Measurements from ENCODE around the gene ACVR1.

DNA sequence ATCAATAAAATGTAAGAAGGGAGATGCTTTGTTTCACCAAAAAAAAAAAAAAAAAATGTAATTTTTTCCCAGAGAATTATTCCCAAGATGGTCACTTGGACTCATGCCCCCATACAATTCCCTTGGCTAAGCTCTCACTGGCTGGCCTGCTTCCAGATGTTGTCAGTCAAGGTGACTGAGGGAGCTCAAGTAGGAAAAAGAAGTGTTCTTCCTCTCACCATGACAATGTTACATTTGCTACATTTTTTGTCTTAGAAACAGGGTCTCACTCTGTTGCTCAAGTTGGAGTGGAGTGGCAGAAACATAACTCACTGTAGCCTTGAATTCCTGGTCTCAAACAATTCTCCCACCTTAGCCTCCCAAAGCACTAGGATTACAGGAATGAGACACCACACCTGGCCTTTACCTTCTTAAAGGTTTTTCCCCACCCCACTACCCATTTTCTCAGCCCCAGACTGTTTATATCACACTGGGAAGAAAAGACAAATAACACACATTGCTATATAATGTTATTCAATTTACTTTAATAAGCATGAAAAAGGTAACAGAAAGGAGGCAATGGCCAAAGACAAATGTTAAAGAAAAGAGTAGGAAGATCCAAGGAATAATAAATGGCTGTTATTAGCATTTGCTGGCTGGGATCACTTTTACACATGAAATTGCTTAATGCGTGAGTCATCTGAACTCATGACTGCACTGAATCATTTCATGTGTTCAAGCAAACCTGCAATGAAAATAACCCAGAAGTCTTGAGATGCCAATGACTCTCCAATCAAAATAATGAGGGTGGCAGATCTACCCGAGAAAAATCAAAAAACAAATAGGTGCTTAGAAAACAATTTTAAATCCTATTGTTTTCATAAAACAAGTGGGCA lies 45.2 kb downstream of the ACVR1 start:
- TF ChIP-seq, protein P1, sequence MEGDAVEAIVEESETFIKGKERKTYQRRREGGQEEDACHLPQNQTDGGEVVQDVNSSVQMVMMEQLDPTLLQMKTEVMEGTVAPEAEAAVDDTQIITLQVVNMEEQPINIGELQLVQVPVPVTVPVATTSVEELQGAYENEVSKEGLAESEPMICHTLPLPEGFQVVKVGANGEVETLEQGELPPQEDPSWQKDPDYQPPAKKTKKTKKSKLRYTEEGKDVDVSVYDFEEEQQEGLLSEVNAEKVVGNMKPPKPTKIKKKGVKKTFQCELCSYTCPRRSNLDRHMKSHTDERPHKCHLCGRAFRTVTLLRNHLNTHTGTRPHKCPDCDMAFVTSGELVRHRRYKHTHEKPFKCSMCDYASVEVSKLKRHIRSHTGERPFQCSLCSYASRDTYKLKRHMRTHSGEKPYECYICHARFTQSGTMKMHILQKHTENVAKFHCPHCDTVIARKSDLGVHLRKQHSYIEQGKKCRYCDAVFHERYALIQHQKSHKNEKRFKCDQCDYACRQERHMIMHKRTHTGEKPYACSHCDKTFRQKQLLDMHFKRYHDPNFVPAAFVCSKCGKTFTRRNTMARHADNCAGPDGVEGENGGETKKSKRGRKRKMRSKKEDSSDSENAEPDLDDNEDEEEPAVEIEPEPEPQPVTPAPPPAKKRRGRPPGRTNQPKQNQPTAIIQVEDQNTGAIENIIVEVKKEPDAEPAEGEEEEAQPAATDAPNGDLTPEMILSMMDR (conservative IDR thresholded peaks at IDR 0.05; ENCODE audit: low read depth in 2 of 2), result no peak
- TF ChIP-seq POLR2AphosphoS5 (IDR thresholded peaks at IDR 0.05; ENCODE audit: low read depth) (no peak), JUNB (IDR thresholded peaks at IDR 0.05; ENCODE audit: unreplicated experiment) (no peak), EZH2phosphoT487 (IDR thresholded peaks at IDR 0.05; ENCODE audit: unreplicated experiment) (no peak)

Data from GM23338 (cell line).